ENCODE results near the gene WIZ.

GRCh38 chr19:15433519-15434069 lies 16.2 kb downstream of the WIZ start:
- TF ChIP-seq POLR2AphosphoS5 (IDR thresholded peaks at IDR 0.05) (no peak), CTCF (IDR thresholded peaks at IDR 0.05) (no peak), POLR2A (IDR thresholded peaks at IDR 0.05) (no peak), EP300 (IDR thresholded peaks at IDR 0.05) (no peak)

Data from suprapubic skin (tissue), 4 donors.